ENCODE data around the gene SULT1A1.

SULT1A1 gene

DNA sequence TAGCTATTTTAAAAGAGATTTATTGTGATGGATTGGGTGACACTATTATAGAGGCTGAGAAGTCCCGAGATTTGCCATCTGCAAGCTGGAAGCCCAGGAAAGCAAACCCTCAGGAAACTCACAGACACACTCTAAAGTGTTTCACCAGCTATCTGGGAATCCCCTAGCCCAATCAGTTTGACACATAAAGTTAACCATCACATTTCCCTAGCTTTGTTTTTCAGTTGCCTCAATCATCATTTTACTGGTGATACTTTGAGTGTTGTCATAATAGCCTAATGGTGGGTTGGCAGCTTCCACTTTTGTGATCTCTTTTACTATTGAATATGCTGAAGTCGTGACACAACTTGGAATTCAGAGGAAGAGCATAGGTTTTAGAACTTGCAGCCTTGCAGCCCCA is 54.3 kb downstream of the SULT1A1 start:
- no peak for DNase-seq
